ENCODE measurements around the gene HTRA3.

- TF ChIP-seq, protein P1, sequence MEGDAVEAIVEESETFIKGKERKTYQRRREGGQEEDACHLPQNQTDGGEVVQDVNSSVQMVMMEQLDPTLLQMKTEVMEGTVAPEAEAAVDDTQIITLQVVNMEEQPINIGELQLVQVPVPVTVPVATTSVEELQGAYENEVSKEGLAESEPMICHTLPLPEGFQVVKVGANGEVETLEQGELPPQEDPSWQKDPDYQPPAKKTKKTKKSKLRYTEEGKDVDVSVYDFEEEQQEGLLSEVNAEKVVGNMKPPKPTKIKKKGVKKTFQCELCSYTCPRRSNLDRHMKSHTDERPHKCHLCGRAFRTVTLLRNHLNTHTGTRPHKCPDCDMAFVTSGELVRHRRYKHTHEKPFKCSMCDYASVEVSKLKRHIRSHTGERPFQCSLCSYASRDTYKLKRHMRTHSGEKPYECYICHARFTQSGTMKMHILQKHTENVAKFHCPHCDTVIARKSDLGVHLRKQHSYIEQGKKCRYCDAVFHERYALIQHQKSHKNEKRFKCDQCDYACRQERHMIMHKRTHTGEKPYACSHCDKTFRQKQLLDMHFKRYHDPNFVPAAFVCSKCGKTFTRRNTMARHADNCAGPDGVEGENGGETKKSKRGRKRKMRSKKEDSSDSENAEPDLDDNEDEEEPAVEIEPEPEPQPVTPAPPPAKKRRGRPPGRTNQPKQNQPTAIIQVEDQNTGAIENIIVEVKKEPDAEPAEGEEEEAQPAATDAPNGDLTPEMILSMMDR (IDR thresholded peaks at IDR 0.05) = no peak
- TF ChIP-seq POLR2A (IDR thresholded peaks at IDR 0.05) = no peak
- TF ChIP-seq POLR2AphosphoS5 (IDR thresholded peaks at IDR 0.05) = no peak
Measured at GRCh38 chr4:8275548-8275910, 6.0 kb downstream of the HTRA3 start.
